DMS79 treated with DMSO at 0.1 percent for 48 hours (cell line): Measurements from ENCODE around the gene SIGLEC10.

ENCODE experiments used
- DNase-seq: peaks from one replicate; lab custom pipeline; 2025; lab: John Stamatoyannopoulos, UW

SIGLEC10 gene

GRCh38 chr19:51392701-51393100, 24.7 kb downstream of the SIGLEC10 start:
- DNase-seq: no peak

- DNase-seq: no peak
Observed at GRCh38 chr19:51391073-51391611, 26.3 kb downstream of the SIGLEC10 start.

- no peak for DNase-seq
Observed at GRCh38 chr19:51389143-51389542, 28.3 kb downstream of the SIGLEC10 start.

GRCh38 chr19:51387924-51388389, 29.5 kb downstream of the SIGLEC10 start, which contains the start of gene LIM2:
Gene LIM2, minus strand, starts transcription at chr19:51387974. Its CDS starts 531 bp downstream, at chr19:51387443.
- DNase-seq: no peak

GRCh38 chr19:51386882-51387520, 30.4 kb downstream of the SIGLEC10 start:
- DNase-seq: no peak

- no peak for DNase-seq
Observed at GRCh38 chr19:51382004-51382403, 35.4 kb downstream of the SIGLEC10 start.

GRCh38 chr19:51380379-51380778, 37.1 kb downstream of the SIGLEC10 start:
- no peak for DNase-seq

- DNase-seq: no peak
Observed at GRCh38 chr19:51377422-51377821, 40.0 kb downstream of the SIGLEC10 start.

- no peak for DNase-seq
Observed at GRCh38 chr19:51375504-51376221, 41.8 kb downstream of the SIGLEC10 start.

- DNase-seq: no peak
Observed at GRCh38 chr19:51372649-51373504, 44.6 kb downstream of the SIGLEC10 start, which contains the start of gene NKG7. Gene NKG7, minus strand, starts transcription at chr19:51372654. Its CDS starts 119 bp downstream, at chr19:51372535.

GRCh38 chr19:51372021-51372648, 45.3 kb downstream of the SIGLEC10 start:
- DNase-seq: no peak

GRCh38 chr19:51371186-51371690, 46.2 kb downstream of the SIGLEC10 start:
- no peak for DNase-seq

- DNase-seq: no peak
Observed at GRCh38 chr19:51370230-51370629, 47.2 kb downstream of the SIGLEC10 start.

- DNase-seq: no peak
Observed at GRCh38 chr19:51368366-51369282, 48.8 kb downstream of the SIGLEC10 start, which contains the start of gene CLDND2. Gene CLDND2, minus strand, starts transcription at chr19:51369003. Its CDS starts 426 bp downstream, at chr19:51368577.

- peak; percentile 94 for DNase-seq
Observed at GRCh38 chr19:51367565-51368365, 49.7 kb downstream of the SIGLEC10 start.

- DNase-seq: no peak
Observed at GRCh38 chr19:51367255-51367564, 50.2 kb downstream of the SIGLEC10 start.

- DNase-seq: peak; percentile 96
Observed at GRCh38 chr19:51366389-51367254, 50.8 kb downstream of the SIGLEC10 start.

GRCh38 chr19:51365965-51366388, 51.5 kb downstream of the SIGLEC10 start, which contains the start of gene ETFB:
Gene ETFB, minus strand, starts transcription at chr19:51366388. Its CDS starts 62 bp downstream, at chr19:51366326.
- peak; percentile 62 for DNase-seq
